ENCODE measurements around the gene CMAS. TPM values are rescaled to one million over a fixed set of nuclear protein-coding genes. Genes with fewer than 3 reads are reported as not detected.

The CMAS gene
- total RNA-seq, 1 experiment from 2014 or later = 70.4 TPM

DNA sequence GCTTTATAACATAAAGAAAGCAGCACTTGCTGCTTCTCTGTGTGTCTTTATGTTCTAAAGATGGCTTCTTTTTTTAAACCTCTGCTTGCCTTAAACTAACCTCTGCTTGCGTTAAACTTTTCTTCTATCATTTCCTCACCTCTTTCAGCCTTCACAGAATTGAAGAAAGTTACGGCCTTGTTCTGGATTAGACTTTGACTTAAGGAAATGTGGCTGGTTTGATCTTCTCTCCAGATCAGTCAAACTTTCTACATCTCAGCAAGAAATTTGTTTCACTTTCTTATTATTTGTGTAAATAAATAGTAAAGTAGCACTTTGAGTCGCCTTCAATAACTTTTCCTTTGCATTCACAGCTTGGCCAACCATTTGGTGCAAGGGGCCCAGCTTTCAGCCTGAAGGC, 64.2 kb downstream of the CMAS start:
- CTCF ChIA-PET = no interaction called here
- H3K36me3 ChIP-seq (ENCODE audit: control insufficient read depth, insufficient read depth, low read length) = no peaks in the 10 kb centered on the region
- POLR2A ChIA-PET = no interaction called here
- no peaks in the 10 kb centered on the region for H3K4me1 ChIP-seq
- peaks cover 1% of the 10 kb centered on the region; the same call in 1 of the 2 replicates for H3K27me3 ChIP-seq (replicated peaks; ENCODE audit: control insufficient read depth, insufficient read depth, low read length)
- Mint-ChIP-seq H3K27ac (ENCODE audit: unreplicated experiment) (no peak overlapping the region), H3K4me1 (ENCODE audit: low read depth, unreplicated experiment) (no peaks in the 10 kb centered on the region), H3K27me3 (ENCODE audit: insufficient read depth, unreplicated experiment) (peaks cover 9% of the 10 kb centered on the region), H3K9me3 (ENCODE audit: unreplicated experiment) (no peaks in the 10 kb centered on the region), H3K4me3 (ENCODE audit: unreplicated experiment) (no peak overlapping the region), H3K36me3 (ENCODE audit: insufficient read depth, unreplicated experiment) (no peaks in the 10 kb centered on the region)
- DNase-seq = no peak
- H3K4me3 ChIP-seq (ENCODE audit: low read depth, low read length) = no peak overlapping the region
- H3K9me3 ChIP-seq = no peaks in the 10 kb centered on the region
- TF ChIP-seq, protein P1, sequence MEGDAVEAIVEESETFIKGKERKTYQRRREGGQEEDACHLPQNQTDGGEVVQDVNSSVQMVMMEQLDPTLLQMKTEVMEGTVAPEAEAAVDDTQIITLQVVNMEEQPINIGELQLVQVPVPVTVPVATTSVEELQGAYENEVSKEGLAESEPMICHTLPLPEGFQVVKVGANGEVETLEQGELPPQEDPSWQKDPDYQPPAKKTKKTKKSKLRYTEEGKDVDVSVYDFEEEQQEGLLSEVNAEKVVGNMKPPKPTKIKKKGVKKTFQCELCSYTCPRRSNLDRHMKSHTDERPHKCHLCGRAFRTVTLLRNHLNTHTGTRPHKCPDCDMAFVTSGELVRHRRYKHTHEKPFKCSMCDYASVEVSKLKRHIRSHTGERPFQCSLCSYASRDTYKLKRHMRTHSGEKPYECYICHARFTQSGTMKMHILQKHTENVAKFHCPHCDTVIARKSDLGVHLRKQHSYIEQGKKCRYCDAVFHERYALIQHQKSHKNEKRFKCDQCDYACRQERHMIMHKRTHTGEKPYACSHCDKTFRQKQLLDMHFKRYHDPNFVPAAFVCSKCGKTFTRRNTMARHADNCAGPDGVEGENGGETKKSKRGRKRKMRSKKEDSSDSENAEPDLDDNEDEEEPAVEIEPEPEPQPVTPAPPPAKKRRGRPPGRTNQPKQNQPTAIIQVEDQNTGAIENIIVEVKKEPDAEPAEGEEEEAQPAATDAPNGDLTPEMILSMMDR (IDR thresholded peaks at IDR 0.05; ENCODE audit: insufficient read depth in 1 of 2, low read depth in 1 of 2, low read length in 1 of 2, severe bottlenecking in 1 of 2, unreplicated experiment in 1 of 2) = no peak
- BruUV-seq (replicated peaks) = no TSS peak
- intact Hi-C loops (cut with micrococcal nuclease; ENCODE audit: unreplicated experiment) = no loop called here

Other genes starting within 250 kb of the CMAS start
- gene ABCC9, start 104.8 kb upstream of the CMAS start, total RNA-seq (2022) = 123 and 130 TPM in 2 replicates

Measured in Caco-2 (cell line).